ENCODE data around the gene MEIS2. TPM values are rescaled to one million over a fixed set of nuclear protein-coding genes. Genes with fewer than 3 reads are reported as not detected.
A peak's percentile ranks its signal among the peaks of the same experiment; 100 is the strongest.

MEIS2 gene
- total and polyA plus RNA-seq, 12 donors = 36.2 to 139 (median 74.8) TPM

DNA sequence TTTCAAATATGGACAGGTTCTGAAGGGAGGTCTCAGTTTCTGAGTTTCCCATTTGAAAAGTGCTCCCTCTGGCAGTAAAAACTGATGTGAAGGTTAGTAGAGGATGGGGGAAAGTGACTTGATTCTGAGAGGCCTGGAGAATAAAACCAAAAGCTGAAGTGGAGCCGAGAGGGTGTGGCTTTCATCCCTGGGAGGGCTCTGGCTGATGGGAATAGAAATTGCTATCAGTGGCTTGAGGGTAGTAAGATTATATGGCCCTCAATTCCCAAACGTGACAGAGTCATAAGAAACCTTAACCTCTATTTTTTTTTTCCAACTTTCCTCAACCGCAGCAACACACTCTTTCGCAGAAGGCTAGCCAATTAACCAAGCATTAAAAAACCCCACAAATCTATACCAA lies 185.9 kb downstream of the MEIS2 start:
- Histone ChIP-seq H3K4me3 (peak overlapping the region in 1 of 4 donors; percentile 7), H3K27ac (peak overlapping the region in 3 of 5 donors; percentile 8 to 78 (median 66)), H3K4me1 (replicated peaks in 1 of 2) (peaks cover 20 to 53% of the 10 kb centered on the region in 2 donors), H3K27me3 (no peaks in the 10 kb centered on the region), H3K9me3 (replicated peaks in 1 of 3) (no peaks in the 10 kb centered on the region), H3K36me3 (replicated peaks in 1 of 2) (no peaks in the 10 kb centered on the region)
- intact Hi-C loops (cut with DNase I) = no loop called here
- WGBS, 4 donors = 29 to 47% (median 41%) methylated on average over 4 of the region's 4 CpGs
- TF ChIP-seq POLR2A (IDR thresholded peaks at IDR 0.05) = no peak
- TF ChIP-seq, protein P1, sequence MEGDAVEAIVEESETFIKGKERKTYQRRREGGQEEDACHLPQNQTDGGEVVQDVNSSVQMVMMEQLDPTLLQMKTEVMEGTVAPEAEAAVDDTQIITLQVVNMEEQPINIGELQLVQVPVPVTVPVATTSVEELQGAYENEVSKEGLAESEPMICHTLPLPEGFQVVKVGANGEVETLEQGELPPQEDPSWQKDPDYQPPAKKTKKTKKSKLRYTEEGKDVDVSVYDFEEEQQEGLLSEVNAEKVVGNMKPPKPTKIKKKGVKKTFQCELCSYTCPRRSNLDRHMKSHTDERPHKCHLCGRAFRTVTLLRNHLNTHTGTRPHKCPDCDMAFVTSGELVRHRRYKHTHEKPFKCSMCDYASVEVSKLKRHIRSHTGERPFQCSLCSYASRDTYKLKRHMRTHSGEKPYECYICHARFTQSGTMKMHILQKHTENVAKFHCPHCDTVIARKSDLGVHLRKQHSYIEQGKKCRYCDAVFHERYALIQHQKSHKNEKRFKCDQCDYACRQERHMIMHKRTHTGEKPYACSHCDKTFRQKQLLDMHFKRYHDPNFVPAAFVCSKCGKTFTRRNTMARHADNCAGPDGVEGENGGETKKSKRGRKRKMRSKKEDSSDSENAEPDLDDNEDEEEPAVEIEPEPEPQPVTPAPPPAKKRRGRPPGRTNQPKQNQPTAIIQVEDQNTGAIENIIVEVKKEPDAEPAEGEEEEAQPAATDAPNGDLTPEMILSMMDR (IDR thresholded peaks at IDR 0.05) = no peak
- DNase-seq = no peak

DNA sequence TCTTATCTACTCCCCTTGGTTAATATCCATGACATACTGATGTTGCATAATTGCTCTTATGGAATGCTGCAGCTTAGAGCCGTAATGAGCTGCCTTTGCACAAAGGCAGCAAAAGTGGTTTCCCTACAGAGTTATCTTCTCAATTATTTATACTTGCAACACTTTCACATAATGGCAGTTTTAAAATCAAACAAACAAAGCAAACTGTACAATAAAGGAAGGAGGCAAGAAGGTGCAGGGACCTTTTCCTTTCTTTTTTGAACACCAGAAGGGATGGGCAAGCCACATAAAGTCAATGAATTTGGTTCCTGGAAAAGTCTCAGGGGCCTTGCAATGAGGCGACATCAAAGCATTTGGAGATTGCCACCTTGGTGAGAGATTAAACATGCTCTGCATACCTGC lies 188.0 kb downstream of the MEIS2 start:
- Histone ChIP-seq H3K27me3 (no peaks in the 10 kb centered on the region), H3K36me3 (replicated peaks in 1 of 2) (no peaks in the 10 kb centered on the region), H3K9me3 (replicated peaks in 1 of 3) (no peaks in the 10 kb centered on the region), H3K27ac (peak overlapping the region in 1 of 5 donors; percentile 24), H3K4me1 (replicated peaks in 1 of 2) (peaks cover 20 to 44% of the 10 kb centered on the region in 2 donors), H3K4me3 (no peak overlapping the region)
- no peak for DNase-seq
- TF ChIP-seq, protein P1 (IDR thresholded peaks at IDR 0.05) = no peak
- no peak for TF ChIP-seq POLR2A (IDR thresholded peaks at IDR 0.05)
- 63 to 74% (median 69%) methylated on average over 2 of the region's 2 CpGs for WGBS, 4 donors
- intact Hi-C loops (cut with DNase I) = no loop called here

- no peaks in the 10 kb centered on the region for H3K36me3 ChIP-seq (replicated peaks in 1 of 2)
- TF ChIP-seq, protein P1 (IDR thresholded peaks at IDR 0.05) = no peak
- TF ChIP-seq POLR2A (IDR thresholded peaks at IDR 0.05) = no peak
- WGBS, 4 donors = 68 to 88% (median 85%) methylated on average over 5 of the region's 5 CpGs
- no peak for DNase-seq
- intact Hi-C loops (cut with DNase I) = no loop called here
- H3K9me3 ChIP-seq (replicated peaks in 1 of 3) = no peaks in the 10 kb centered on the region
- peak overlapping the region in 1 of 5 donors; percentile 24 for H3K27ac ChIP-seq
- H3K27me3 ChIP-seq = no peaks in the 10 kb centered on the region
- no peak overlapping the region for H3K4me3 ChIP-seq
- peaks cover 20 to 48% of the 10 kb centered on the region in 2 donors for H3K4me1 ChIP-seq (replicated peaks in 1 of 2)
These were observed 188.9 kb downstream of the MEIS2 start for GRCh38 chr15:36911322-36911944.

- Histone ChIP-seq H3K4me1 (replicated peaks in 1 of 2) (peaks cover 26 to 54% of the 10 kb centered on the region in 2 donors), H3K27ac (no peak overlapping the region), H3K36me3 (replicated peaks in 1 of 2) (no peaks in the 10 kb centered on the region), H3K27me3 (no peaks in the 10 kb centered on the region), H3K4me3 (no peak overlapping the region), H3K9me3 (replicated peaks in 1 of 3) (no peaks in the 10 kb centered on the region)
- DNase-seq = no peak
- no peak for TF ChIP-seq POLR2A (IDR thresholded peaks at IDR 0.05)
- TF ChIP-seq, protein P1 (IDR thresholded peaks at IDR 0.05) = no peak
- intact Hi-C loops (cut with DNase I) = no loop called here
- WGBS, 4 donors = 81 to 89% (median 84%) methylated on average over 4 of the region's 4 CpGs
These were observed 191.4 kb downstream of the MEIS2 start for GRCh38 chr15:36908991-36909390.

Data from adrenal gland (tissue), 12 donors.